Measurements from ENCODE around the gene C16orf74.

Gene C16orf74

DNA sequence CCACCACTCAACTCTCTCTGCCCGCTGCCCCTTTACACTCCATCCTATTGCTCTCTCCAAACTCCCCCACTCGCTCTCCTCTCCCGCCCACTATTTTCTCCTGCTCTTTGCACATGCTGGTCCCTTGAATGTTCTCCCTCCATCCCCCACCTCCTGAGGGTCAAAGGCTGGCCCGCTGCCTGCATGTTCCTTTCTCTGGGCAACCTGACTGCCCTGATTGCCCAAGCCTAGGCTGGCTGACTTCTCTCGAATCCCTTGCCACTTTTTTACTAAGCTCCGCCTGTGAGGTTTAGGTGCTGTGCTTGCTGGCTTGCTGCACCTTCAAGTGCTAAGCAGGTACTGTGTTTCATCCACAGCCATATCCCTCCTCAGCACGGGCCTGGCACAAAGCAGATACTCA is 45.7 kb upstream of the C16orf74 start:
- no peak for TF ChIP-seq CTCF (IDR thresholded peaks at IDR 0.05)
- Histone ChIP-seq H3K27ac (no peak overlapping the region), H3K9me3 (no peaks in the 10 kb centered on the region), H3K4me1 (ENCODE audit: control insufficient read depth in 1 of 2, insufficient read depth in 1 of 2, low read depth in 1 of 2, low read length in 1 of 2) (peaks cover 23 to 25% of the 10 kb centered on the region in 2 experiments), H3K27me3 (no peaks in the 10 kb centered on the region), H3K4me3 (ENCODE audit: low read depth in 1 of 2, low read length in 1 of 2) (no peak overlapping the region), H3K36me3 (peaks cover 59% of the 10 kb centered on the region)

DNA sequence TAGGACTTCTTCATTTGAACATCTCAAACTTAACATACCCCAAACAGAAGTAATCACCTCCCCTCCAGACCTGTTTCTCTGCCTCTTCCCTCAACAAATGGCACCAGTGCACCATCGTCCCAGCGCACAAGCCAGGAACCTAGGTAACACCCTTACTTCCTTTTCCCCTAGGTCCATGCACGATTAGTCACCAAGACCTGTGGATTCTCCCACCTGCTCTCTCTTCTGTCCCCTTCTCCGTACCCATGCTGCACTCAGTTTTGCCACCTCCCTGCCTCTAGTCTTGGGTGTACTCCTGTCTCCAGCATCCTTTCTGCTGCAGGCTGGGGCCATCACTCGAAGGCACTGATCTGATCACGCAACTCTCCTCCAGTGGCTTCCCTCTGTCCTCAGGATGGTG is 45.3 kb upstream of the C16orf74 start:
- Histone ChIP-seq H3K9me3 (no peaks in the 10 kb centered on the region), H3K27ac (no peak overlapping the region), H3K36me3 (peaks cover 57% of the 10 kb centered on the region), H3K4me1 (ENCODE audit: control insufficient read depth in 1 of 2, insufficient read depth in 1 of 2, low read depth in 1 of 2, low read length in 1 of 2) (peaks cover 23 to 25% of the 10 kb centered on the region in 2 experiments), H3K27me3 (no peaks in the 10 kb centered on the region), H3K4me3 (ENCODE audit: low read depth in 1 of 2, low read length in 1 of 2) (no peak overlapping the region)
- TF ChIP-seq CTCF (IDR thresholded peaks at IDR 0.05) = no peak

DNA sequence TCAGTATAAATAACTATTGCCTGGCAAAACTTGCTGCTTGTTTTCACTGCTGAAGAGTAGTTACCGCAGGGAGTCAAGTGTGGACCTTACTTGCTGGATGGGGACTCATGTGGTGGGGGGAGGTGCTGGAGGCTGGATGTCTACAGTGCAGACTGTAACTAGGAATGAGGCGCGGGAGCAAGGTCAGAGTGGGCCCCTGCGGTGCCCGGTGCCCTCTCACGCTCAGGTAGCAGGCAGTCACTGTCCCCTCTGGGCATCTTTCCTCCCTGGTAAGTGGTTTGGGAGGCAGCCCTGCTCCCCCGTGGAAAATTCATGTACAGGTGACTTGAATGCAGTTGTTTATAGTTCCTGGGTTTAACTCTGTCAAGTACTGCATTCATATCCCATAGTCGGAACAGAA is 43.8 kb upstream of the C16orf74 start:
- no peak overlapping the region for H3K27ac ChIP-seq

GRCh38 chr16:85793662-85794298 is 42.9 kb upstream of the C16orf74 start:
- H3K36me3 ChIP-seq = peaks cover 58% of the 10 kb centered on the region
- H3K4me3 ChIP-seq (ENCODE audit: low read depth in 1 of 2, low read length in 1 of 2) = no peak overlapping the region
- H3K27ac ChIP-seq = no peak overlapping the region
- TF ChIP-seq CTCF (IDR thresholded peaks at IDR 0.05) = no peak
- H3K27me3 ChIP-seq = no peaks in the 10 kb centered on the region
- H3K9me3 ChIP-seq = no peaks in the 10 kb centered on the region
- H3K4me1 ChIP-seq (ENCODE audit: control insufficient read depth in 1 of 2, insufficient read depth in 1 of 2, low read depth in 1 of 2, low read length in 1 of 2) = peaks cover 8 to 11% of the 10 kb centered on the region in 2 experiments

More for the DNA sequence above, 43.8 kb upstream of the C16orf74 start:
- Histone ChIP-seq H3K27me3 (no peaks in the 10 kb centered on the region), H3K36me3 (peaks cover 55% of the 10 kb centered on the region), H3K4me3 (ENCODE audit: low read depth in 1 of 2, low read length in 1 of 2) (no peak overlapping the region), H3K4me1 (ENCODE audit: control insufficient read depth in 1 of 2, insufficient read depth in 1 of 2, low read depth in 1 of 2, low read length in 1 of 2) (peaks cover 12 to 14% of the 10 kb centered on the region in 2 experiments), H3K9me3 (no peaks in the 10 kb centered on the region)
- TF ChIP-seq CTCF (IDR thresholded peaks at IDR 0.05) = no peak

DNA sequence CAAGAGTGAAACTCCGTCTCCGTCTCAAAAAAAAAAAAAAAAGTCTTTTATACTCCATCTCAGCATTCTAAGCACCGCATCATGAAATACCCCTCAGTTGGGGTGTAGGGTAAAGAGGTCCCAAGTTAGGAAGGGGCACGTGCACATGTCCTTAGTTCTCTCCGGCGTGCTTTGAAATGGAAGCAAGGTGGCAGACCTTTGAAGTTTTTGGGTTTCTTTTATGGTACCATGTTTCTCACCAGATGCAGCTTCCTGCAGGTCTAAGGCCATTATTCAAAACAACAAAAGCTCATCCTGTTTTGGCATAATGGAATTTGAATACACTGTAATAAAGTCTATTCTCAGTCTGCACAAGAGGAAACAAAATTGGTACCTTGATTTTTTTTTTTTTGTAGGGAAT is 38.9 kb upstream of the C16orf74 start:
- Histone ChIP-seq H3K4me3 (ENCODE audit: low read depth in 1 of 2, low read length in 1 of 2) (no peak overlapping the region), H3K9me3 (no peaks in the 10 kb centered on the region), H3K27ac (no peak overlapping the region), H3K36me3 (peaks cover 68% of the 10 kb centered on the region), H3K4me1 (ENCODE audit: control insufficient read depth in 1 of 2, insufficient read depth in 1 of 2, low read depth in 1 of 2, low read length in 1 of 2) (no peaks in the 10 kb centered on the region), H3K27me3 (no peaks in the 10 kb centered on the region)
- TF ChIP-seq CTCF (IDR thresholded peaks at IDR 0.05) = no peak

Measured in neutrophil (primary cell).